Lower lobe of right lung (tissue), 2 donors: ENCODE data around the gene FDPS. TPM values are rescaled to one million over a fixed set of nuclear protein-coding genes. Genes with fewer than 3 reads are reported as not detected.

Experiments used
- ATAC-seq, 2 donors: fragments of 200-7000 bp; cut with Tn5 transposase; one replicate each; pipeline ENCODE4 v1.9.1; 2020 to 2022; ENCODE audit warnings: mild to moderate bottlenecking in 2 of 2, moderate library complexity in 2 of 2
- DNase-seq: peaks from one replicate; pipeline ENCODE4 v3.0.0-alpha.2; 2020
- H3K27ac ChIP-seq: fragments of 200-600 bp; one replicate; pipeline ENCODE4 v1.8.0; 2022
- H3K27me3 ChIP-seq: fragments of 200-600 bp; one replicate; pipeline ENCODE4 v1.8.0; 2022; ENCODE audit warnings: low read depth
- H3K36me3 ChIP-seq: fragments of 200-600 bp; one replicate; pipeline ENCODE4 v1.8.0; 2022; ENCODE audit warnings: mild to moderate bottlenecking
- H3K4me1 ChIP-seq: fragments of 200-600 bp; one replicate; pipeline ENCODE4 v1.8.0; 2022
- H3K4me3 ChIP-seq: fragments of 200-600 bp; one replicate; pipeline ENCODE4 v1.8.0; 2022; ENCODE audit warnings: mild to moderate bottlenecking
- H3K9me3 ChIP-seq: fragments of 200-600 bp; one replicate; pipeline ENCODE4 v1.8.0; 2022
- CTCF ChIP-seq: fragments of 200-600 bp; IDR thresholded peaks from one replicate; pipeline ENCODE4 v1.8.0; 2022; ENCODE audit warnings: antibody characterized with exemption, mild to moderate bottlenecking
- intact Hi-C: fragments of 100-400 bp; cut with DNase I; formaldehyde crosslinking; loops from one replicate; pipeline ENCODE4 v1.11.0; 2022
- total RNA-seq: library from RNA; stranded (reverse); fragmentation: NEBNext Ultra II Directional; extraction: Animal tissue kit (Norgen Biotek cat#: 25700); gene quantifications from one replicate; pipeline ENCODE4 v1.2.1, GENCODE V29; 2021
- donor health status: DM: no; HTN: yes; CAD: no; lungs with severe emphysema.

FDPS gene
- total RNA-seq, 1 donor from 2014 or later = 184 TPM

- no peaks in the 10 kb centered on the region for H3K27me3 ChIP-seq
- peak overlapping the region; percentile 95 for H3K4me3 ChIP-seq
- peaks cover 38% of the 10 kb centered on the region for H3K4me1 ChIP-seq
- peaks cover 45% of the 10 kb centered on the region for H3K36me3 ChIP-seq
- ATAC-seq = peak; percentile 85 to 86
- no peak for TF ChIP-seq CTCF
- peak; percentile 91 for DNase-seq
- peak overlapping the region; percentile 94 for H3K27ac ChIP-seq
- intact Hi-C loops = no loop called here
- H3K9me3 ChIP-seq = no peaks in the 10 kb centered on the region
Observed at GRCh38 chr1:155323729-155324036, 15.0 kb downstream of the FDPS start.

DNA sequence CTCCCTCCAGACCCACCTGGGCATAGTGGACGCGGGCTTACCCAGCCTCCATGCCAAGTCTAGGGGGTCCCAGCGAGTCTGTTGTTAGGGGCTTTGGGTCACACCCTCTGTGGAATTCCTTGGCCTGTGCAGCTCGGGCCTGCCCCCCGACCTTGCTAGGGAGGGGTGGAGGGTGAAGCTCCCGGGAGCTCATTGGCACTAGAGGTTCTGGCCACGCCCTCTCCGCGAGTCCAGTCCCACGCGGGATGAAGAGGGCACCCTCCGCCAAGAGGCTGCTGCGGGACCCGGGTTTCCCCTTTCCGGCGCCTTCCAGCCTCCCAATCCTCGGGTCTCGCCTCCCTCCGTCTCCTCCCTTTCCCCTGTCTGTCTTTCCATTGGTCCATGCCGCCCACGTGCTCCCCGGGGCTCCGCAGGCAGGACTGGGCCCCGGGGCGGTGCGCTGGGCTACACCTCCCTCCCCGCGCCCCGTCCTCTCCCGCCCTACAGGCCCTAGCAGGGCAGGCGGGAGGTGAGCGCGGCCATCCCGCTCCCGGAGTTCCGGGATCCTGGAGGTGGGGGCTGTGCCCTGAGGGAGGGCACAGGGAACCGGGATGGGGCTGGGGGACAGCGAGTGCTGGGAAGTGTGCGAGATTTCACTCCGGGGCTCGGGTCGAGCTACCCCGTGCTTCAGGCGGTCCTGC lies 15.5 kb downstream of the FDPS start:
- ATAC-seq (peak; percentile 92 to 93), DNase-seq (peak; percentile 98)
- Histone ChIP-seq H3K4me3 (peak overlapping the region; percentile 95), H3K27me3 (no peaks in the 10 kb centered on the region), H3K27ac (peak overlapping the region; percentile 94), H3K36me3 (peaks cover 44% of the 10 kb centered on the region), H3K9me3 (no peaks in the 10 kb centered on the region), H3K4me1 (peaks cover 38% of the 10 kb centered on the region)
- intact Hi-C loops = no loop called here
- no peak for TF ChIP-seq CTCF

DNA sequence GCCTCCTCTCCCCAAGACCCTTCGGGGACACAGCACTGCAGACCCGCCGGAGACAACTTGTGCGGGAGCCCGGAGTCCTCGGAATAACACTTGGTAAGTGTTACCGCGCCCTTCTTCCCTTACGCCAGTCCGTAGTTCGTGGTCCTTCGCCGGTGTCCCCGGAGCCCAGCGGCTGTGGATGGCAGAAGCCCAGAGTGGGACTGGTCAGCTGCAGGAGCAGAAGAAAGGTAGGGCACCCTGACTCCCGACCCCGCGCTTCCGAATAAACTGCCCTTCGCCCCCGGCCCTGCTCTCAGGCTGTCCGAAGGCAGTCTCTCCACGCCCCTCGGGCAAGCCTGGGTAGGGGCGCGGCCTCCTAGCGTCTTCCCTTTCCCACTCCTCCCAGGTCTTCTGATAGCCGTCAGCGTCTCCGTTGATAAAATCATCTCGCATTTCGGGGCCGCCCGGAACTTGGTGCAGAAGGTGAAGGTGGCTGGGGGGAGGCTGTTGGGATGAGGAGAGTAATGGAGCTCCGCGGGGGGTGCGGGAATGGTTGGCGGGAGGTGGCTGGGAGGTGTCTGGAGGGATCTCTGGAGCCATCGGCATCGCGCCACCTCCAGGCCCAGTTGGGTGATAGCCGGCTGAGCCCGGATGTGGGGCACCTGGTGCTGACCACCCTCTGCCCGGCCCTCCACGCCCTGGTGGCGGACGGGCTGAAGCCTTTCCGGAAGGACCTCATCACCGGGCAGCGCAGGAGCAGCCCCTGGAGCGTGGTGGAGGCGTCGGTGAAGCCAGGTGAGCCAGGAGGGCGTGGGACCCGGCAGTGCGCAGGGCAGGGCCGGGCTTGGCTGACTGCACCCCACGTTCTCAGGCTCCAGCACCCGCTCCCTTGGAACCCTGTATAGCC lies 16.3 kb downstream of the FDPS start:
- Histone ChIP-seq H3K4me1 (peaks cover 35% of the 10 kb centered on the region), H3K4me3 (peak overlapping the region; percentile 95), H3K27ac (peak overlapping the region; percentile 94), H3K36me3 (peaks cover 39% of the 10 kb centered on the region), H3K9me3 (no peaks in the 10 kb centered on the region), H3K27me3 (no peaks in the 10 kb centered on the region)
- intact Hi-C loops = no loop called here
- peak; percentile 42 for TF ChIP-seq CTCF
- DNase-seq = peak; percentile 79
- ATAC-seq = peak; percentile 15 to 22

- peak overlapping the region; percentile 94 for H3K27ac ChIP-seq
- DNase-seq (no peak), ATAC-seq (no peak)
- H3K4me1 ChIP-seq = peaks cover 33% of the 10 kb centered on the region
- no peaks in the 10 kb centered on the region for H3K9me3 ChIP-seq
- peaks cover 41% of the 10 kb centered on the region for H3K36me3 ChIP-seq
- TF ChIP-seq CTCF = no peak
- intact Hi-C loops = no loop called here
- H3K4me3 ChIP-seq = peak overlapping the region; percentile 95
- H3K27me3 ChIP-seq = no peaks in the 10 kb centered on the region
Observed at GRCh38 chr1:155325603-155325893, 16.9 kb downstream of the FDPS start.

GRCh38 chr1:155326020-155326526 lies 17.4 kb downstream of the FDPS start:
- no peak for TF ChIP-seq CTCF
- Histone ChIP-seq H3K4me1 (peaks cover 30% of the 10 kb centered on the region), H3K27me3 (no peaks in the 10 kb centered on the region), H3K36me3 (peaks cover 46% of the 10 kb centered on the region), H3K9me3 (no peaks in the 10 kb centered on the region), H3K4me3 (no peak overlapping the region), H3K27ac (peak overlapping the region; percentile 94)
- no peak for ATAC-seq
- intact Hi-C loops = no loop called here
- DNase-seq = no peak
